ENCODE results near the gene ESR2. TPM values are rescaled to one million over a fixed set of nuclear protein-coding genes. Genes with fewer than 3 reads are reported as not detected.

The ESR2 gene
- total RNA-seq, 1 experiment from 2014 or later: 0.15 TPM

DNA sequence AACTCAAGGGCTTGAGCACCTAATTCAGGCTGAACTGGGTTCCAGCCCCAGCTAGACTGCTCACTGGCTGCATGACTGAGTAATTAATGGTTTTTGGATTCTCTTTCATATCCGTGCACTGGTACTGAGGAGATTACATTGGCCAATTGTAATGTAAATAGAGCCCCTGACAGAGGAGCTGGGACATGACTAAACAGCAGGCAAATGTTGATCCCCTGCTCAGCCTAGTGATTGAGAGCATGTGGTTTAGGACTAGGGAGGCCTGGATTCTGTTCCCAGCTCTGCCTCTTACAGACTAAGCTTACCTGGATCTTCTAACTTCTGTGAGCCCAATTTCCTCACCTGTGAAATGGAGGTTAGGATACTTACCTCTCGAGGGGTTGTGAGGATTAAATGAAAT lies 204.3 kb downstream of the ESR2 start:
- Histone ChIP-seq H3K18ac (ENCODE audit: insufficient read length, low read depth, low read length) (no peak overlapping the region), H2BK5ac (ENCODE audit: insufficient read length, low read length) (no peak overlapping the region), H4K5ac (ENCODE audit: insufficient read length, low read depth, low read length) (no peak overlapping the region), H2BK20ac (ENCODE audit: low read depth, low read length, poor library complexity, severe bottlenecking) (no peak overlapping the region), H2BK120ac (ENCODE audit: low read depth, low read length, poor library complexity, severe bottlenecking) (no peak overlapping the region), H4K20me1 (ENCODE audit: control insufficient read depth, insufficient read depth, insufficient read length) (no peaks in the 10 kb centered on the region), H2BK12ac (ENCODE audit: insufficient read length, low read depth, low read length) (no peak overlapping the region), H3K14ac (ENCODE audit: insufficient read depth, low read length) (no peak overlapping the region), H3K23me2 (ENCODE audit: insufficient read length, low read depth, low read length, poor library complexity, severe bottlenecking) (no peaks in the 10 kb centered on the region), H2BK15ac (ENCODE audit: low read depth, low read length) (no peak overlapping the region), H3K23ac (ENCODE audit: insufficient read length, low read depth, low read length) (no peak overlapping the region), H3K9ac (ENCODE audit: extremely low read depth, insufficient read length, low read length) (no peak overlapping the region), H3K27ac (ENCODE audit: insufficient read length, low read depth, low read length) (no peak overlapping the region), H4K91ac (ENCODE audit: insufficient read length, low read depth, low read length) (no peak overlapping the region), H3K4ac (ENCODE audit: low read depth, low read length) (no peak overlapping the region), H2AK5ac (ENCODE audit: insufficient read length, low read length) (no peak overlapping the region), H4K8ac (replicated peaks; ENCODE audit: insufficient read length, low read depth, low read length) (no peak overlapping the region), H3K56ac (ENCODE audit: insufficient read length, low read depth, low read length) (no peak overlapping the region), H3K79me2 (ENCODE audit: insufficient read depth, low read length) (no peaks in the 10 kb centered on the region), H3K79me1 (ENCODE audit: insufficient read depth, low read depth, low read length, poor library complexity, severe bottlenecking) (no peaks in the 10 kb centered on the region), H3K4me1 (ENCODE audit: insufficient read depth, low read length) (peaks cover 3% of the 10 kb centered on the region; the same call in 1 of the 2 replicates), H3K27me3 (ENCODE audit: insufficient read depth, low read length) (no peaks in the 10 kb centered on the region), H3T11ph (ENCODE audit: low read length) (no peak overlapping the region), H3K9me3 (ENCODE audit: control insufficient read depth, low read depth, low read length) (no peaks in the 10 kb centered on the region), H2AFZ (ENCODE audit: low read length) (no peak overlapping the region), H3K4me2 (ENCODE audit: insufficient read depth, insufficient read length, low read length) (no peak overlapping the region)
- TF ChIP-seq, protein P1, sequence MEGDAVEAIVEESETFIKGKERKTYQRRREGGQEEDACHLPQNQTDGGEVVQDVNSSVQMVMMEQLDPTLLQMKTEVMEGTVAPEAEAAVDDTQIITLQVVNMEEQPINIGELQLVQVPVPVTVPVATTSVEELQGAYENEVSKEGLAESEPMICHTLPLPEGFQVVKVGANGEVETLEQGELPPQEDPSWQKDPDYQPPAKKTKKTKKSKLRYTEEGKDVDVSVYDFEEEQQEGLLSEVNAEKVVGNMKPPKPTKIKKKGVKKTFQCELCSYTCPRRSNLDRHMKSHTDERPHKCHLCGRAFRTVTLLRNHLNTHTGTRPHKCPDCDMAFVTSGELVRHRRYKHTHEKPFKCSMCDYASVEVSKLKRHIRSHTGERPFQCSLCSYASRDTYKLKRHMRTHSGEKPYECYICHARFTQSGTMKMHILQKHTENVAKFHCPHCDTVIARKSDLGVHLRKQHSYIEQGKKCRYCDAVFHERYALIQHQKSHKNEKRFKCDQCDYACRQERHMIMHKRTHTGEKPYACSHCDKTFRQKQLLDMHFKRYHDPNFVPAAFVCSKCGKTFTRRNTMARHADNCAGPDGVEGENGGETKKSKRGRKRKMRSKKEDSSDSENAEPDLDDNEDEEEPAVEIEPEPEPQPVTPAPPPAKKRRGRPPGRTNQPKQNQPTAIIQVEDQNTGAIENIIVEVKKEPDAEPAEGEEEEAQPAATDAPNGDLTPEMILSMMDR (conservative IDR thresholded peaks at IDR 0.05): no peak
- peak; percentile 56 for DNase-seq
- H3K36me3 Mint-ChIP-seq (ENCODE audit: insufficient read depth in 1 of 3, low read depth in 3 of 3): peaks cover 2 to 4% (median 4%) of the 10 kb centered on the region in 3 experiments; a peak in 3 of 7 replicates
- WGBS (ENCODE audit: extremely low coverage, insufficient read length, low lambda C conversion rate): no CpG with 5 or more reads among the region's 2 CpGs
- peak overlapping the region; percentile 35 to 91 (median 37); a peak in 5 of 7 replicates for H3K27ac Mint-ChIP-seq
- H3K9me3 Mint-ChIP-seq: no peaks in the 10 kb centered on the region
- H3K4me1 Mint-ChIP-seq: peaks cover 17 to 18% of the 10 kb centered on the region in 2 experiments
- H3K4me3 Mint-ChIP-seq: no peak overlapping the region; a peak in 1 of 5 replicates
- no peaks in the 10 kb centered on the region for H3K27me3 Mint-ChIP-seq (ENCODE audit: low read depth)
